KOPT-K1 (cell line): ENCODE measurements around the gene HYAL2.

Experiments
- H3K27ac ChIP-seq: fragments of 200-600 bp; sonication (generic); 2 replicates; pipeline ENCODE4 v1.5.1; 2016; ENCODE audit warnings: antibody characterized with exemption, mild to moderate bottlenecking, low read depth, low read length; ENCODE audit not compliant: poor library complexity, severe bottlenecking
- H3K36me3 ChIP-seq: fragments of 200-600 bp; sonication (generic); 2 replicates; pipeline ENCODE4 v1.5.1; 2017; ENCODE audit warnings: antibody characterized with exemption, mild to moderate bottlenecking, low read length, moderate library complexity; ENCODE audit not compliant: insufficient read depth
- H3K9me3 ChIP-seq: fragments of 200-600 bp; sonication (generic); 2 replicates; pipeline ENCODE4 v1.5.1; 2017; ENCODE audit warnings: antibody characterized with exemption, low read length, mild to moderate bottlenecking; ENCODE audit not compliant: insufficient read depth, poor library complexity, severe bottlenecking

HYAL2 gene, protein sequence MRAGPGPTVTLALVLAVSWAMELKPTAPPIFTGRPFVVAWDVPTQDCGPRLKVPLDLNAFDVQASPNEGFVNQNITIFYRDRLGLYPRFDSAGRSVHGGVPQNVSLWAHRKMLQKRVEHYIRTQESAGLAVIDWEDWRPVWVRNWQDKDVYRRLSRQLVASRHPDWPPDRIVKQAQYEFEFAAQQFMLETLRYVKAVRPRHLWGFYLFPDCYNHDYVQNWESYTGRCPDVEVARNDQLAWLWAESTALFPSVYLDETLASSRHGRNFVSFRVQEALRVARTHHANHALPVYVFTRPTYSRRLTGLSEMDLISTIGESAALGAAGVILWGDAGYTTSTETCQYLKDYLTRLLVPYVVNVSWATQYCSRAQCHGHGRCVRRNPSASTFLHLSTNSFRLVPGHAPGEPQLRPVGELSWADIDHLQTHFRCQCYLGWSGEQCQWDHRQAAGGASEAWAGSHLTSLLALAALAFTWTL

DNA sequence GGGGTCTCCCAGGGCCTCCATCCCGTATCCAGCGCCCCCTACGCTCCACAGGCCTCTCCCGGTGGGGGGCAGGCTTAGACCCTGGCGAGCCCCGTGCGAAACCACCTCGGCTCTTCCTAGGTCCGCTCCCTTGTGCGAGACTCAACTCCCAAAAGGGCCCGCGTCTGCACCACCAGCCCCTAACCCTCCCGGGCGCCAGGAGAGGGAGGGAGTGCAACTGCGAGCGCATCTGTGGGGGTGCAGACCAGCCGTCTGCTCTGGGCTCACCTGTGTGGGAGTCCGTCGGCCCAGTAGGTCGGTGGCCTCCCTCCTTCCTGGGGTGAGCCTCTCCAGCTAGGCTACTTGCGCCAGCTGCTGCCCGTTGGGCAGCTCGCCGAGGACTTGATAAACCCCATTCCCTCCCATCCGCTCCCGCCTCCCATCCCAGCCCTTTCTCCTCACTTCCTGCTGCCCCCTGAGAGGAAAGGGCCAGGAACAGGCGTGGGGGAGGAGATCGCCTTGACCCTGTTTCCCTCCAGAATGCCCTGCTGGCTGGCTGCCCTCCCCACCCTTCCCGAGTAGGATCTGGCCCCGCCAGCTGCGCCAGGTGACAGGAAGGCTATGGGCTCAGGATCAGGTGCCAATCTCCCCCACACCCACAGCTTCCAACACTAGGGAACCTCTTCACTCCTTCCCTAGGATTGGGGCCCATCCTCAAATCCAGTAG is at the start of gene HYAL2:
TSS of gene HYAL2 (minus strand) at position 360 of the 706 bp plus-strand sequence. CDS start 2,256 bp downstream, outside the sequence.
- no peaks in the 10 kb centered on the region for H3K9me3 ChIP-seq
- peaks cover 52% of the 10 kb centered on the region for H3K36me3 ChIP-seq
- peak within 1 kb of the TSS; percentile 96 for H3K27ac ChIP-seq

DNA sequence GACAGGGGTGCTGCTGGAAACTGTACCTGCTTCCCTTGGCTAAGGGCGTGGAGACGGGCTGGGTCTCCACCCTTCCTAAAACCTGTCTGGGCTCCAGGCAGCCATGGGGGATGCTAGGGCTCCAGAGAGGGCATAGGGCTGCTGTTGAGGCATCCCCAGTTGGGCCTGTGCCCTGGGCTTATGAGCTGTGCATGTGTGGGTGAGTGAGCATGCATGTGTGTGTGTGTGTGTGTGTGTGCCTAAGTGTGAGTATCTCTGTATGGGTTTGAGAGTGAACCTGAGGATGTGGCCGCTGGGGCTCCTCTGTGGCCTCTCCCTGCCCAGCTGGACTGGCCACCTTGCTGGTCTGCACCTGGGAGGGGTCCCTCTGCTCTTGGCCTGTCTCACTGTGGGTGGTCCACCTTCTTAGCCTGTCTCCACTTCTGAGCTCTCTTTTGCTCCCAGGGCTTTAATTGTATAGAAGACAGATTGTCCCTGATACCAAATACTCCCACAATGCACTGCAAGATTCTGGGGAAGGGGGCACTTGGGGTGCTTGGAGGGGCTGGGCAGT is 48.7 kb upstream of the HYAL2 start:
- no peak overlapping the region for H3K27ac ChIP-seq
- no peaks in the 10 kb centered on the region for H3K9me3 ChIP-seq
- no peaks in the 10 kb centered on the region for H3K36me3 ChIP-seq

DNA sequence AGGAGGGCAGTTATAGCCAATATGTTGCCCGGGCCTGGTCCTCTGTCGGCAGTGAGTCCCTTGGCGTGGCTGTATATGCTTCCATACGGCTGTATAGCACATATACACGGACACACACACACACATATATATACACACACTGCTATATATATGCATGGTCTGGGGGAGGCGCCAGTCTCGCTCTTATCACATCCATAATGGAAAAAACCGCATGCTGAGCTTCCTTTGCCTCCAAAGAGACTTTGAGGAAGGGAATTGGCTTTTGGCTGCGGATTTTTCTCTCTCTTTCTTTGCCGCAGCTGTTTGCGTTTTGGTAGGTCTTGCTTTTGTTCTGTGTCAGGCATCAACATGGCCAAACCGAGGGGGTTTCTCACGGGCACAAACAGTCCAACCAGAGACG is 48.0 kb upstream of the HYAL2 start:
- H3K27ac ChIP-seq: no peak overlapping the region
- no peaks in the 10 kb centered on the region for H3K36me3 ChIP-seq
- H3K9me3 ChIP-seq: no peaks in the 10 kb centered on the region

DNA sequence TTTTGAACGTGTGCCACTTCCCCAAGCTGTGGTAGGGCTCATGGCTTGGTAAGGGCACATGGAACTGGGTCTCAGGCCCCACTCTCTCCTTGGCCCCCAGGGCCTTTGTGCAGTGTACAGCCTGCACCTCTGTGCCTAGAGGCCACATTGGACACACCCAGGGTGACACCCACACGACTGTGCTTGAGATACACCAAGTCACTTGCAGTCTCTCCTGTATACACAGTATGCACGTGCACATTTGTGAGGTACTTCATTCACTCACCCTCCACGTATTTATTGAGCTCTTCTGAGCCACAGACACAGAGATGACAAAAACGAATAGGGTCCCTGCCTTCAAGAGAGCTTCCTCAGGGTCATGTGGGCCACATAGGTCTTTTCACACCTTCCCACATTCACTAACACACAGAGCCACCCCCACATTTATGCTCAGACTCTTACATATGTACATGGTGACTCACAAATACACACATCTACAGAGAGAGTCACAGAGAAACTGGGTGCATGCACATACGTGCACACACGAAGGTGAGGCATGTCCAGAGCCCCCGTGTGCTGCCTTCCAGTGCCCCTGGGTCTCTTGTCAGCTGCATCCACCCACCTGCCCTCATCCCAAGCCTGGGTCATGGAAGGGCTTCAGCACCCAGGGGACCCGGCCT is 46.6 kb upstream of the HYAL2 start:
- H3K36me3 ChIP-seq: no peaks in the 10 kb centered on the region
- H3K9me3 ChIP-seq: no peaks in the 10 kb centered on the region
- H3K27ac ChIP-seq: no peak overlapping the region

DNA sequence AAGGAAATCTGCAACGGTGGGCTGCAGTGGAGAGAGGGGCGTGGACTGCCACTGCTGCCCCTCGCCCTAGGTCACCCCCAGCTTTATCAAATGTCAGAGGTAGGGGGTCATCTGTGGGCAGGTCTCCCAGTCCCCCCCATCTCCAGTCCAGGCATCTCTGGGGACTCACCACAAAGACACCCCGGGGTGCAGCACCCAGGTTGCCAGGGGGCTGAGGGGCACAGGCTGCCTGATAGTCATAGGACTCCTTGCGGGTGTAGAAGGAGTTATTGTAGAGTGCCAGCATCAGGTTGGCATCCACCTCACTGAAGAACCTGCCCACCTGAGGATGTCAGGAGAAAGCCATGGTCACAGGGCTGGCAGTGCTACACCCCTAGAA is 43.3 kb upstream of the HYAL2 start:
- Histone ChIP-seq H3K27ac (peak overlapping the region; percentile 47), H3K36me3 (no peaks in the 10 kb centered on the region), H3K9me3 (no peaks in the 10 kb centered on the region)

DNA sequence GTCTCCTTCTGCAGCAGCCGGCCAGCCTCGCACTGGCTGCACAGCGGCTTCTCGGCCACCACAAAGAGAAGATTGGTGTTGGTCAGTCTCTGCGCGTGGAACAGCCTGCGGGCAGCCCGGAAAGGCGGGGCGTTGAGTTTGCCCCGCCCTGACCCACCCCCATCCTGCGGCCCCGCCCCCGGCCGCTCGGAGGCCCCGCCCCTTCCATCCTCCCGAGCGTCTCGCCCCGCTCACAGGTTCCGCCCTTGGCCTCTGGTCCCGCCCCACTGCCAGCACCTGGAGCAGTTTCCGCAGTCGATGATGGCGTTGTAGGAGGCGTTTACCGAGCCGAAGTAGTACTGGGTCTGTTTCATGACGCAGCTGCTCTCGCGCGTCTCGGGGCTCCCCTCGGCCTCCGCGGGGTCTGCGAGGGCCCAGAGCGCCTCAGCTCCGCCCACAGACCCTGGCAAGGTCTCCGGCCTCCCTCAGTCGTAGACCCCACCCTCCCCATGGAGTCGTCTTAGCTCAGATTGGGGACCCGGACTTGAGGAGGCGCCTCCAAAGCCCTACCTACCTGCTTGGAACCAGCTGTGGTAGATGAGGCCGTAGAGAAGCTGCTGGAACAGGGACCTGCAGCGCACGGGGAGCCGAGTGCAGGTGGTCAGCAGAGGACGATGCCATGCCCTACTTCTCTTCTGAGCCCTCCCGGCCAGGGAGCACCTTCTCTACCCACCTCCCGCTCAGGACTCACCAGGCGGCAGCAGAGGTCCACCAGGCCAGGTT is 42.7 kb upstream of the HYAL2 start:
- Histone ChIP-seq H3K36me3 (no peaks in the 10 kb centered on the region), H3K9me3 (no peaks in the 10 kb centered on the region), H3K27ac (peak overlapping the region; percentile 47)

DNA sequence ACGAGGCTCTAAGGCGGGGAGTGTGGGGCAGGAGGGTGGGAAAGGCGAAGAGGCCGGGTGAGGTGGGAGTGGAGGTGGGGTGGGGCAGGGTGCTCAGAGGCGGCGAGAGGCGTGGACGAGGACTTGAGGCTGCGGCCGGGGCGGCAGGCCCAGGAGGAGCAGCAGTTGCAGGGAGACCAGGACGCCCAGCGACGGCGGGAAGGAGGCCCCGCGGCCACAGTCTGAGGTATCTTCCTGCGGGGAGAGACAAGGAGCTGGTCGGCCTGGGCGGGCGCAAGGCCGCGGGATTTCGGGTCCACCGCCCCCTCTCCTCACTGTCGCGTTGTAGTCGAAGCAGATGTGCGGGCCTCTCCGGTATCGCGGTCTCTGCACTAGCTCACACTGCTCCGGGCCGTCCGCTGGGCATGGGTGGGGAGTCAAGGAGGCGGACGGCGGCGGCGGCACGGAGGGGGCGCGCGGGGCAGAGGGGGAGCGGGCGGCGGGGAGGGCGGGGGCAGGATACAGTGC is 42.1 kb upstream of the HYAL2 start:
- no peak overlapping the region for H3K27ac ChIP-seq
- H3K9me3 ChIP-seq: no peaks in the 10 kb centered on the region

DNA sequence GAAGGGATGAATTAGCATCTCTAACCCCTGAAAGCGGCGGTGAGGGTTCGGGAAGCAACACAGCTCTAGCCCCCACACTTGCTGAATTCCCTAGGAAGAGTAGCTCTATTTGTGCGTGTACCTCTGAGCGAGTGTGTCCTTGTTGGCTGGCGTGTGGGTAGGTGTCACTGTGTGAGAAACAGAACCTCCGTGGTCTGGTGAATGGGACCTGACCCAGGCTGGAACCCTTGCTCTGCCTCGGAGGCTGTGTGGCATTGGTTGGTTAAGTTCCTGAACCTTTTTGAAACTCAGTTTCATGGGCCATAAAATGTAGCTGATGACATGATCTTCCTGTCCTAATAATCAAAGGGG is 37.2 kb upstream of the HYAL2 start:
- H3K36me3 ChIP-seq: peaks cover 34% of the 10 kb centered on the region
- H3K9me3 ChIP-seq: no peaks in the 10 kb centered on the region
- H3K27ac ChIP-seq: peak overlapping the region; percentile 69

More for the DNA sequence above, 42.1 kb upstream of the HYAL2 start:
- H3K36me3 ChIP-seq: no peaks in the 10 kb centered on the region

DNA sequence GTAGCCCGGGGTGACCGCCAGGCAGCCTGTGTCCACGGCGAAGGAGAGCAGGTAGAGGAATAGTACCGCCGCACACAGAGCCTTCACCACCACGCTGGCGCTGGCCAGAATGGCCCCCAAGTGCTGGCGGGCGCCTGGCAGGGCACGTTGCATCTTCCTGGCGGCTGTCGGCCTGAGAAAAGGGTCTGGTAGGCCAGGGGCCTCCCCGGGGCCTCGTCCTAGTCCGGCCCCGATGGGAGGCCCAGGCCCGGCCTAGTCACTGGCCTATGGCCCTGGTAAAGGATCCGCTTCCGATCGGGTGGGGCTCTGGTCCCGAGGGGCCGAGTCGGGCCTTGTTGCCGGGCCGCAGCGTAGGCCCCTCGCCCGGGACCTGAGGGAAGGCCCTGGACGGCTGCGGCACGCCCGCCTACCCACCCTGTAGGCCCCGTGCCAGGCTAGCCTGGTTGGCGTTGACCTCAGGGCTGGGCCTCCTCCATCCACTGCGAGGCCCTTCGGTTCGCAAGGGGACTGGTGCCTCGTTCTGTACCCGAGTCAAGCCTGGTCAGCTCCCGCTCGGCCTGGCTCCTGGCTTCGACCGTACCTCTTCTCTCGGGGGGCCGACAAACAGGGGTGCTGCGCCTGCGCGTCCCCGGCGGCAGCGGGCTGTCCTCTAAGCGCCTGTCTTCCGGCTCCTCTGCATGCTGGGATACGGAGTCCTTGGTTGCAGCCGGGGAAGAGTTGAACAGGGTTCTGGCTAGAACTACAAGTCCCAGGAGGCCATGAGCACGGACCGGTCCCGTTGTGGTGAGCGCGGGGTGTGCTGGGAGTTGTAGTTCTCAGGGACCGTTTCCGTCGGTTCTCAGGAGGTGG is 36.6 kb upstream of the HYAL2 start, which contains the start of gene TMEM115:
TSS of gene TMEM115 (minus strand) at position 611 of the 849 bp plus-strand sequence. CDS start at position 153, 458 bp downstream.
- H3K36me3 ChIP-seq: peaks cover 40% of the 10 kb centered on the region
- no peaks in the 10 kb centered on the region for H3K9me3 ChIP-seq
- peak within 1 kb of the TSS; percentile 69 for H3K27ac ChIP-seq

DNA sequence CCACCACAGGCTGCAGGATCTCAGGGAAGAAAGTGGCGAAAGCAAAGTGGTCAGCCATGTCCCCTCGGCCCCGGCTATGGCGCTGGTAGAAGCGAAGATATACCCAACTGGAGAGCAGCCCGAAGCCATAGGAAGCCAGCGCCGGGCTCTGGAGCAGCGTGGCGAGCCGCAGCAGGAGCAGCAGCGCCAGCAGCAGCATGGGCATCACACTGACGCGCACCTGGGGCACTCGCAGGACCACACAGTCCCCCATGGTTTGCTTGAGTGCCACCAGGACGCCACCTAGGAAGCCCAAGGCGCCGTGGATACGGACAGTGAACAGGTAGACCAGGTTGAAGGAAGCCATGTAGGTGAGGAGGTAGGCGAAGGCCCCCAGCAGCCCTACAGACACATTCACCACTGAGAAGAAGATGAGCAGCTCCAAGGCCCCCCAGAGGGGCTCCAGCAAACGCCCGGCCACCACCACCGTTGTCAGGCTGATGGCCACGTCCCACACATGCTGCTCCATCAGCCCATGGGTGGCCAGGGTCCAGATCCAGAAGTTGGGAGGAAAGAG is 35.9 kb upstream of the HYAL2 start:
- Histone ChIP-seq H3K27ac (peak overlapping the region; percentile 69), H3K36me3 (peaks cover 47% of the 10 kb centered on the region), H3K9me3 (no peaks in the 10 kb centered on the region)

DNA sequence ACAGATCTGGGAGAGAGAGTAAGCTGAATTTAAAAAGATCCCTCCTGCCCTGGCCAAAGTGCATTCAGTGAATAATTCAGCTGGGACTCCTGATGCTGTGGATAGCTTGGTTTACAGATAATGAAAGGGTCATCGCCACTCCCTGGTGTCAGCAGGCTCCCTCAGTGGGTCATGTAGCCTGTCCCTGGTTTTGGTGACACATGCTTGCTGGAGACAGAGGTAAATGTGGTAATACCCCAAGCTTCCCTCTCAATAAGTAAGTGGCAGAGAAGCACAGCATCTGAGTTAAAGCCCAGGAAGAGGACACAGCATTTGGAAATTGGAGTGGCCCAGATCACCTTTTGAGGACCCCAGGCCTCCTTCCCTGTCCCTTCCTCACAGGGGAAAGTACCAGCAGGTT is 34.9 kb upstream of the HYAL2 start:
- Histone ChIP-seq H3K9me3 (no peaks in the 10 kb centered on the region), H3K36me3 (peaks cover 56% of the 10 kb centered on the region), H3K27ac (peak overlapping the region; percentile 1)

DNA sequence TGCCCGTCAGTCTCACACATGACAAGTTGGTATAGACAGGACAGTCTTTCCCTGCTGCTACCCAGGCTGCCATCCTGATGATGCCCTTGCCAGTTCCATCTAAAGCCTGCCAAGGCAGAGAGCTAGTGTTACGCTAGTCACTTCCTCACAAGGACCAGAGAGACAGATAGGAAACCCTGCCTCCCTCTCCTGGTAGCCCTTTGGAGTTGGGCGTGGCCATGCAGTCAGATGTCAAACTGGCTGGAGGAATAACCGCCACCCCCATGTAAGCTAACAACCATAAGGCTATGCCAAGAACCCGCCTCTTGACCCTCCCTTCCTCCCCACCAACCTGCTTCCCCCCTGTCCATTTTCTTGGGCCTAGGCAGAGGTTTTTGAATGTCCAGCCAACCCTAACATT is 34.0 kb upstream of the HYAL2 start:
- H3K9me3 ChIP-seq: no peaks in the 10 kb centered on the region
- peaks cover 64% of the 10 kb centered on the region for H3K36me3 ChIP-seq
- H3K27ac ChIP-seq: no peak overlapping the region

DNA sequence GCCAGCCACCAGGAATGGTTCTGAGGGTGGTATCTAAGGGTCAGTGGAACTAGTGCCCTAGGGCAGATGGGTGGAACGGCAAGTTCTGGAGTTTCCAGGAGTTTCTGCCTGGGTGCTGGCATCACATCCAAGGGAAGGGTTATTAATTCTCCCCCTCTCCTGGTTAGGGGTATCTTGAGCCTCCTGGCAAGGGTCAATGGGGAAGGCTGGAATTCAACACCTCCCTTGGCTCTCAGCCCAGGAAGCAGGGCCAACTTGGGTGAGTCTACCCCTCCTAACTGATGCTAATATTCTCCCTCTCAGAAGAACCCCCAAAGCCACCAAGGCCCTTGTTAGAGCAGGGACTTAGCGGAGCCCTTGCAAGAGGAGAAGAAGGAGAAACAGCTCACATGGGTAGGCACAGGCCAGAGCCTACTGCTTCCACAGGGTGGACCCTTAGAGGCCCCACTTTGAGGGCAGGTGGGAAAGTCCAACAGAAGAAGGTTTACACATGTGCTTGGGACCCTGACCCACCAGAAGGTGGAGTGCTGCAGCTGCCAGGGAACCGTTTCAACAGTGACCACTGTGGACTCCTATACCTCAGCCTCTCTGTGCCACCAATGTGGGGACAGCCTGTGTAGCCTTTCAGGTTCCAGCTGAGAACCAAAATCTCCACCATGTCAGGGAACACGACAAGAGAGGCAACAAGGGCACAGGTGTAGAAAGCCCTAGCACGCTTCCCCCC is 33.4 kb upstream of the HYAL2 start:
- Histone ChIP-seq H3K27ac (no peak overlapping the region), H3K36me3 (peaks cover 64% of the 10 kb centered on the region), H3K9me3 (no peaks in the 10 kb centered on the region)
